Measurements from ENCODE around the gene MAP4K2. TPM values are rescaled to one million over a fixed set of nuclear protein-coding genes. Genes with fewer than 3 reads are reported as not detected.

MAP4K2 gene
- total and polyA plus RNA-seq, 2 of the 13 experiments (the other 11 are each of a cell fraction or from before 2014, with no cell fraction given) = 8.3 to 17.6 TPM

DNA sequence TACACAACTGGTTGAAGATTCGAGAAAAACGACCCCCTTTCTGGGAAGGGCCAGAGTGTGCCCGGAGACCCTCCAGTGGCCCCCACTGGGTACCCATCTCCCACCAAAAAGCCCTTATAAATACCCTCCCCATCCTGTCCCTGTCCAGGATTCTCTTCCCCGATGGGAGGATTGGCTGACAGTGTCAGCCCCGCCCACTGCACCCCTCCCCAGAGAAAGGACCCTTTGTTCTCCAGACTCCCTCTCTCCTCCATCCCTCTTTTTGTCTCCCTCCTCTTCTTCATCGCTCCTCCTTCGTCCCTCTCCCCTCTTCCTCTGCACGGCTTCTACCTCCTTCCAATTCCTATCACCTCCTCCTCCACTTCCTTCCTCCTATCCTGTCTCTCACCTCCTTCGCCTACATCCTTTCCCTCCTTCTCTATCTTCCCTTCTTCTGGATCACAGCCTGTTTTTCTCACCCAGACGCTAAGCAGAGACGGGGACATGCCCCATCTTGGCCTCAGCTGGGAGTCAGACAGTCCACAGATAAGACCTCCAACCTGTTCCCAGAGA, 20.6 kb upstream of the MAP4K2 start:
- no TSS peak for BruUV-seq (replicated peaks)
- Histone ChIP-seq H3K9me3 (ENCODE audit: low read length) (no peaks in the 10 kb centered on the region), H3K4me2 (ENCODE audit: low read depth, low read length) (no peak overlapping the region), H3K4me1 (ENCODE audit: insufficient read depth, low read length) (no peaks in the 10 kb centered on the region), H3K27ac (ENCODE audit: extremely low read length, insufficient read depth, low read length) (no peak overlapping the region), H4K20me1 (ENCODE audit: insufficient read depth, low read length) (no peaks in the 10 kb centered on the region), H3K79me2 (ENCODE audit: insufficient read depth, low read length) (no peaks in the 10 kb centered on the region), H3K36me3 (replicated peaks in 1 of 2; ENCODE audit: control insufficient read depth in 1 of 2, insufficient read depth in 2 of 2, low read length in 2 of 2) (no peaks in the 10 kb centered on the region), H3K27me3 (ENCODE audit: control insufficient read depth in 1 of 2, insufficient read depth in 2 of 2, low read length in 2 of 2) (no peaks in the 10 kb centered on the region), H2AFZ (ENCODE audit: low read length) (no peak overlapping the region), H3K9ac (ENCODE audit: insufficient read depth, low read depth, low read length) (no peak overlapping the region), H3K4me3 (replicated peaks in 1 of 3; ENCODE audit: insufficient read depth in 1 of 3, low read depth in 2 of 3, low read length in 3 of 3) (no peak overlapping the region)
- TF ChIP-seq HDAC1 (CRISPR knock-in tag; IDR thresholded peaks at IDR 0.05) (no peak), MAFF (IDR thresholded peaks at IDR 0.05; ENCODE audit: low read depth, low read length) (no peak)
- in situ Hi-C loops (cut with HindIII; ENCODE audit: extremely low pct_ligation_motif_present, low pct_unique_long_range_greater_than_20kb) = no loop called here
- WGBS (ENCODE audit: low lambda C conversion rate) = 60% methylated on average over 11 of the region's 11 CpGs
- CTCF ChIA-PET (ENCODE audit: low intra/inter-chr PET ratio, low total read pairs) = no interaction called here
- FAIRE-seq (no peak), ATAC-seq (no peak), DNase-seq (ENCODE audit: low spot score) (no peak)
- intact Hi-C loops (cut with micrococcal nuclease; ENCODE audit: unreplicated experiment) = no loop called here
- POLR2A ChIA-PET = interaction anchor here (1.5 kb wide), 1 partner anchor 13 kb away, joined by 6 read pairs; the partner anchor contains the start of gene MEN1

DNA sequence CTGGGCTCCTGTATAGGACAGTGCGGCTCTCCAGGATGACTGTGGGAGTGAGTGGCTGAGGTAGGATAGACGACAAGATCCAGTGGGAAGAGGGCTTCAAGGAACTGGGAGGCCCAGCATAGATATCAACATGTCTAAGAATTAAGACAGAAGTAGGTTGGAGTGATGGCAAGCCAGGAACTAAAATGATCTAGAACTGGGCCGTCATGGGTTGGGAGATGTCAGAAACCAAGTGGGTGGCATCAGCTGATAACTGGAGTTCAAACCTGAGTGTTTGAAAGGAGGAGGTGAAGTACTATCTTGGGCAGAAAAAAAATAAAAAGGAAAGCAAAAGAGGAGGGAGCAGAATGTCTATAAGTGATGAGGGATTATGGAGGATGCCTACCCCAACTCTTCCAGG, 14.5 kb upstream of the MAP4K2 start:
- peaks cover 26% of the 10 kb centered on the region for H3K4me1 ChIP-seq (ENCODE audit: insufficient read depth, low read length)
- DNase-seq (ENCODE audit: low spot score) (no peak), ATAC-seq (no peak), FAIRE-seq (no peak)
- no peaks in the 10 kb centered on the region for H3K27me3 ChIP-seq (ENCODE audit: control insufficient read depth in 1 of 2, insufficient read depth in 2 of 2, low read length in 2 of 2)
- H3K9me3 ChIP-seq (ENCODE audit: low read length) = no peaks in the 10 kb centered on the region
- no peak overlapping the region for H3K4me2 ChIP-seq (ENCODE audit: low read depth, low read length)
- no peak overlapping the region for H3K9ac ChIP-seq (ENCODE audit: insufficient read depth, low read depth, low read length)
- H3K79me2 ChIP-seq (ENCODE audit: insufficient read depth, low read length) = no peaks in the 10 kb centered on the region
- no peak overlapping the region for H2AFZ ChIP-seq (ENCODE audit: low read length)
- H3K27ac ChIP-seq (ENCODE audit: extremely low read length, insufficient read depth, low read length) = no peak overlapping the region
- ChIA-PET POLR2A (no interaction called here), CTCF (ENCODE audit: low intra/inter-chr PET ratio, low total read pairs) (no interaction called here)
- intact Hi-C loops (cut with micrococcal nuclease; ENCODE audit: unreplicated experiment) = no loop called here
- H4K20me1 ChIP-seq (ENCODE audit: insufficient read depth, low read length) = no peaks in the 10 kb centered on the region
- BruUV-seq (replicated peaks) = no TSS peak
- H3K4me3 ChIP-seq (replicated peaks in 1 of 3; ENCODE audit: insufficient read depth in 1 of 3, low read depth in 2 of 3, low read length in 3 of 3) = no peak overlapping the region
- in situ Hi-C loops (cut with HindIII; ENCODE audit: extremely low pct_ligation_motif_present, low pct_unique_long_range_greater_than_20kb) = no loop called here
- H3K36me3 ChIP-seq (replicated peaks in 1 of 2; ENCODE audit: control insufficient read depth in 1 of 2, insufficient read depth in 2 of 2, low read length in 2 of 2) = no peaks in the 10 kb centered on the region
- WGBS (ENCODE audit: low lambda C conversion rate) = 48% methylated on average over 3 of the region's 3 CpGs
- TF ChIP-seq ZMYM4 (CRISPR knock-in tag; IDR thresholded peaks at IDR 0.05) (no peak), HNRNPUL1 (IDR thresholded peaks at IDR 0.05; ENCODE audit: low read depth, low read length) (no peak), KAT8 (CRISPR knock-in tag; IDR thresholded peaks at IDR 0.05) (no peak), ZNF230 (CRISPR knock-in tag; IDR thresholded peaks at IDR 0.05) (no peak), MTF1 (CRISPR knock-in tag; IDR thresholded peaks at IDR 0.05) (no peak), ZKSCAN8 (CRISPR knock-in tag; IDR thresholded peaks at IDR 0.05; ENCODE audit: borderline replicate concordance) (no peak), U2AF2 (IDR thresholded peaks at IDR 0.05; ENCODE audit: low read depth, low read length) (no peak), PHF8 (CRISPR knock-in tag; IDR thresholded peaks at IDR 0.05) (no peak), ETV6 (CRISPR knock-in tag; conservative IDR thresholded peaks at IDR 0.05) (no peak), PCBP1 (IDR thresholded peaks at IDR 0.05; ENCODE audit: borderline replicate concordance, low read depth, low read length) (no peak), NFIC (IDR thresholded peaks at IDR 0.05; ENCODE audit: low read length) (no peak), RFXANK (CRISPR knock-in tag; IDR thresholded peaks at IDR 0.05) (no peak), ZFP36L2 (CRISPR knock-in tag; IDR thresholded peaks at IDR 0.05) (no peak), HES4 (CRISPR knock-in tag; IDR thresholded peaks at IDR 0.05; ENCODE audit: borderline replicate concordance) (no peak), CREB1 (IDR thresholded peaks at IDR 0.05) (no peak), CREB1 (CRISPR knock-in tag; IDR thresholded peaks at IDR 0.05) (no peak), ZNF282 (IDR thresholded peaks at IDR 0.05; ENCODE audit: partially characterized antibody) (no peak), ZSCAN30 (CRISPR knock-in tag; IDR thresholded peaks at IDR 0.05) (no peak)
- TF ChIP-seq, protein P1, sequence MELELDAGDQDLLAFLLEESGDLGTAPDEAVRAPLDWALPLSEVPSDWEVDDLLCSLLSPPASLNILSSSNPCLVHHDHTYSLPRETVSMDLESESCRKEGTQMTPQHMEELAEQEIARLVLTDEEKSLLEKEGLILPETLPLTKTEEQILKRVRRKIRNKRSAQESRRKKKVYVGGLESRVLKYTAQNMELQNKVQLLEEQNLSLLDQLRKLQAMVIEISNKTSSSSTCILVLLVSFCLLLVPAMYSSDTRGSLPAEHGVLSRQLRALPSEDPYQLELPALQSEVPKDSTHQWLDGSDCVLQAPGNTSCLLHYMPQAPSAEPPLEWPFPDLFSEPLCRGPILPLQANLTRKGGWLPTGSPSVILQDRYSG (CRISPR knock-in tag; IDR thresholded peaks at IDR 0.05) = no peak
